ENCODE results near the gene RABGGTA.
A peak's percentile ranks its signal among the peaks of the same experiment; 100 is the strongest.
"Not testable (repeated sequence)": the region's sequence is repeated elsewhere in the genome, so short reads cannot be mapped to it uniquely, and the experiment has no call there.

The RABGGTA gene

DNA sequence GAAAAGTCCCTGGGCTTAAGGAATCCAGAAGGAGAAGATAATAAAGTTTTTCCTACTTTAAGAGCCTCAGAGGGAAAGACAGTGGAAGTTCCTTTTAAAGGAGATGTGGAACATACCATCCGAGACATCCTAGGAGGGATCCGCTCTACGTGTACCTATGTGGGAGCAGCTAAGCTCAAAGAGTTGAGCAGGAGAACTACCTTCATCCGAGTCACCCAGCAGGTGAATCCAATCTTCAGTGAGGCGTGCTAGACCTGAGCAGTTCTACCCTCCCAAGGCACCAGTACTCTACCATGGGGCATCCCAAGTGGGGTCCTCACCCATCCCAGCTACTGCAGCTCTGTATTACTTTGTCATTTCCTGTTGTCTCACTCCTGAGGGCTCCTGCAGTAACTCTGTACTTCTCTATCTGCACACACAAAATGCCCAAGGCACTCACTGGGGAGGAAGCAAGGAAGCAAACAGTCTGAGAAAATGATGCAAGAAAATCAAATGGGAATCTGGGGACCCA lies 32.8 kb downstream of the RABGGTA start:
- DNase-seq, result no peak

DNA sequence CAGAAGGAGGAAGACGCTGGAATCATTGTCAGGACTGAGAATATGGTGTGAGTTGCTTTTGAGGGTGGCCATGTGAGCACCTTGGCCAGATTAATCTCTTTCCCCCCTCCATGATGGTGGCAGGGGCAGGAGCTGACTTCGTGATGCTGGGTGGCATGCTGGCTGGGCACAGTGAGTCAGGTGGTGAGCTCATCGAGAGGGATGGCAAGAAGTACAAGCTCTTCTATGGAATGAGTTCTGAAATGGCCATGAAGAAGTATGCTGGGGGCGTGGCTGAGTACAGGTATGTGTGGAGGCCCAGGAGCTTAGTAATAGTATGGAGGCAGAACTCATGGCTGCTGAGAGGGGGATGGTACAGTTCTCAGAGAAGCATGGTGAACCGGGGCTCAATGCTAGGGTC lies 33.3 kb downstream of the RABGGTA start:
- DNase-seq, result no peak

- DNase-seq, result no peak
Measured at GRCh38 chr14:24237463-24237955, 33.9 kb downstream of the RABGGTA start.

GRCh38 chr14:24236689-24237462 lies 34.5 kb downstream of the RABGGTA start:
- DNase-seq, result no peak

- DNase-seq, result no peak
Measured at GRCh38 chr14:24235804-24236688, 35.4 kb downstream of the RABGGTA start.

DNA sequence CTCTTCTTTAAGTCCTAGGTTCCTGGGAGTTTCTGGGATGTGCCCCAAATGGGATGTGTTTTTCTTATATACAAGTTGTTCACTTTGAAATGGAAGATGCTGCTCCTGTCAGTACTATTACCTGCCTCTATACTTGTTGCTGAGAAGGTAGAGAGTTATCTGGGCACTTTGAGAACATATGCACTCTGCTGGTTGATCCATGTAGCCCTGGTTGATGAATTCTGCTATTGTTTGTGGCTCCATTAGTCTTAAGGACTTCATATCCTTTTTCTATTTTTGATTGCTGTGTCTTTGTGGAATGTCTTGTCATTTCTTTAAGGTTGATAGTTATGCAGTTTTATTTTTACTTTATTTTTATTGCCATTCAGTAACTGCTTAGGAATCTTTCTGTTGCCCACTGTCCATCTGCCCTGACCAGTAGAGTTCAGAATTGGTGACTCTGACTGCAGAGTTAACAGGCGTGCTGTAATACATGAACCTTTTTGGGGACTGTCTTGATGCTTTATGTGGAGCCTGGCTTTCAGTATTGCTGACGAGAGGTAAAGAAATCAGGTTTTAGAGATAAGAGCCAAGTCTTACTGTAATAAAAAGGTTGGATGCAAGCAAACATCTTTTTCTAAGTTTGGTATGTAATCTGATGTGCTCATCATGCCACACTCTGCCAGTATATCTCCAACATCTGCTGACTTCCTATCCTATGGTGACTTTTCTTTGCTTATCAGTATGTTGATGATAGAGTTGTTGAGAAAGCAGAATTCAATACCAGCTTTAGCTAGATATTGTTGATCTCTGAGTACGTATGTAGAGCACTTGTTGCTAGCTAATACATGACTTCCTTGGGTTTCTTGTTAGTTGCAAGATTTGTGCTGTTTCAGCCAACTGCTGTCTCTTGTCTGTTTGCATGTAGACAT lies 37.0 kb downstream of the RABGGTA start:
- no peak for DNase-seq

GRCh38 chr14:24233538-24233866 lies 37.9 kb downstream of the RABGGTA start:
- DNase-seq, result no peak

DNA sequence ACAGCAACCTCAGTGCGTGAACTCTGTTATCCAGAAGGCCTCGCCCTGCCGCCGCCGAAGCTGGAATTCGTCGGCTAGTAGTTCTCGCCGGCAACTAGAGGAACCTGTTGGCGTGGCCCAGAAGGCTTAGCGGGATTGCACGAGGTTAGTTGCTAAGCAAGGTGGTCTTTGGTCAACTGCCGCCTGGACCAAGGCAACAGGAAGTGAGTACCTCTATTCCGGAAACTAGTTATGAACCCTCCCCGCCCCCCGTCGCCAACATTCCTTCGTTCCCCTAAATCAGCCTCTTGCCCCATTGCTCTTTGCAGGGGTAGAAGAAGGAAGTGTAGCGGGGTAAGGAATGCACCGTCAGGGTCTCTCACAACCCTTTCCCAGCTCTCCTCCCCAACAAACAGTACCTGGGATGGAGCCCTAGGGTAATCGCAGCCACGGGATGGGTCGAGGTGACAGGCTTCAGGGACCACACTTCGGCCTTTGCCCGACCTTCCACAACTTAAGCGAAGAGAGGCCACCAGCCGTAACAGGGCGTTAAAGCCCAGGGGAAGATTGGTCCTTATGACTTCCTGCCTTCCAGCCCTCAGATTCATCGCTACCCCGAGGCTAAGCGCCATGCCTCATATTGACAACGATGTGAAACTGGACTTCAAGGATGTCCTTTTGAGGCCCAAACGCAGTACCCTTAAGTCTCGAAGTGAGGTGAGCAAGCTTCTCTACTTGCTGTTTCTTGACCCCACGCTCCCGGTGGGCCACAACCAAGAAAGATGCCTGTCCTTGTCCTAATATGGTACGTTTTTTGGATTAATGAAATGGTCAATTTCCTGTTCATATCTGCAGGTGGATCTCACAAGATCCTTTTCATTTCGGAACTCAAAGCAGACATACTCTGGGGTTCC lies 38.5 kb downstream of the RABGGTA start, which contains the start of gene GMPR2:
GMPR2 (plus strand) TSS at position 285 of the 893 bp plus-strand sequence; CDS start at position 610, 325 bp downstream.
- DNase-seq, result peak; percentile 90

DNA sequence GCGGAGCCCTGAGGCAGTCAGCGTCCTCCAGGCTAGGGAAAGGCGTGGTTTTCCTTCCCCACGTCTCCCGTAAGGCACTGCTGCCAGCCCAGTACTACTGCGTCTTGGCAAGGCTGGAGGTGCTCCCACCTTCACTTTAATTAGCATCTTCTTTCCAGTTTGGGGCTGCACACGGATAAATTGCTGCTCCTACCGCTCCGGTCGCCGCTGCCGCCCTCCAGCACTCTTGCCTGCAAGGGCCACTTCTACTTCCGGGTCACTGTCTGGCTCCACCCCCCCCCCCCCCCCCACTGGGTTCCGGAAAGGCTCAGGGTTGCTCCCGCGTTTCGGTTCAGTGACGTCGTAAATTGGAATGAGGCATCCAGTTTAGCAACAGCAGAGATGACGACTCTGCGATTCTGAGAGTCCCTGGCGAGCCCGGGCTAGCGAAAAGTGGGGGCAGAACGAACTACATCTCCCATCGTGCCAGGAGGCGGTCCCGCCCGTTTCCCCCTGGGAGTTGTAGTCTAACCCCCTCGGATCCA lies 39.2 kb downstream of the RABGGTA start, which contains the start of gene NEDD8:
NEDD8 (minus strand) TSS at position 247 of the 524 bp plus-strand sequence; CDS start at position 147, 100 bp downstream.
- peak; percentile 94 for DNase-seq

GRCh38 chr14:24231263-24232120 lies 39.9 kb downstream of the RABGGTA start:
- no peak for DNase-seq

DNA sequence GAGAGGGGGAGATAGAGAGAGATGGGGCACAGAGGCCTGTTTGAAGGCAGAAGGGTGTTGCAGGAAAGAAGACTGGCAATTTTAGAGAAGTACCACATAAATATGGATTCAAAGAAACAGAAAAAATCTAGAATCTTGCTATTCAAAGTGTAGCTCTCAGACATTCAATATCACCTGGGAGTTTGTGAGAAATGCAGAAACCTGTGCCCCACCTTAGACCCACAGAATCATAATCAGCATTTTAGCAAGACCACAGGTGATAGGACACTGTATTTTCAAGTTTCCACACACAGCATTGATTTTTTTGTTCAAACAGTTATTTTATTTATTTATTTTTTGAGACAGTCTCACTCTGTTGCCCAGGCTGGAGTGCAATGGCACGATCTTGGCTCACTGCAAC lies 42.5 kb downstream of the RABGGTA start:
- no peak for DNase-seq

- DNase-seq, result no peak
Measured at GRCh38 chr14:24226473-24226872, 44.9 kb downstream of the RABGGTA start.

GRCh38 chr14:24224618-24225071 lies 46.8 kb downstream of the RABGGTA start:
- no peak for DNase-seq

- DNase-seq, result not testable (repeated sequence)
Measured at GRCh38 chr14:24222987-24223386, 48.4 kb downstream of the RABGGTA start.

GRCh38 chr14:24219521-24219920 lies 51.9 kb downstream of the RABGGTA start:
- no peak for DNase-seq

DNA sequence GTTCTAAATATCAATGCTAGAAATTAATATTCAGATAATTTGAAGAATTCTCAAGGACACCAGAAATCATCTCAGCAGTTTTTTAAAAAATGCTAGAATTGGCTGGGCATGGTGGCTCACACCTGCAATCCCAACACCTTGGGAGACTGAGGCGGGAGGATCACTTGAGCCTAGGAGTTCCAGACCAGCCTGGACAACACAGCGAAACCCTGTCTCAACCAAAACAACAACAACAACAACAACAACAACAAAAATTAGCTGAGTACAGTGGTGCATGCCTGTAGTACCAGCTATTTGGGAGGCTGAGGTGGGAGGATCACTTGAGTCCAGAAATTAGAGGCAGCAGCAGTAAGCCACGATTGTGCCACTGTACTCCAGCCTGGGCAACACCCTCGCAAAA lies 52.3 kb downstream of the RABGGTA start:
- DNase-seq, result no peak

GRCh38 chr14:24216876-24217275 lies 54.5 kb downstream of the RABGGTA start:
- not testable (repeated sequence) for DNase-seq

DNA sequence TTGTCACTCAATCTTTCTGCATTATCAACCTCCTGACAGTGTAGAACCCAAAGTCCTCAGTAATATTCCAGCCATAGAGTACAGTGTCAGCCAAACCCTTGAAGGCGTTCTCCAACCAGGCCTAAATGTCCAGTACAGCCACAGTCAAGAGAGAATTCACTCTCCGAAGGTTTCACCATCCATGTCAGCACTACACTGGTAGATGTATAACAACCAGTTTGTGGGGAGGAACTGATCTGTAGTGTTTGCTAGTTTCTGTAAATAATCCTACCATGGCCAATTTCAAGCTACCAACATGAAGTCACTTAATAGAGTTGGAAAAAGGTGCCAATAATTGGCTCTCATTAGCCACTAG lies 55.1 kb downstream of the RABGGTA start:
- DNase-seq, result no peak
